GM19467 (cell line): ENCODE data around the gene TRIM43B.
"Not testable (repeated sequence)": the region's sequence is repeated elsewhere in the genome, so short reads cannot be mapped to it uniquely, and the experiment has no call there.

Source experiments
- ATAC-seq: cut with Tn5 transposase; IDR thresholded peaks from one replicate; pipeline ENCODE4 v1.9.1; 2021; ENCODE audit warnings: mild to moderate bottlenecking, moderate library complexity; ENCODE audit not compliant: unreplicated experiment

Gene TRIM43B

GRCh38 chr2:95484654-95485053 lies at the start of gene TRIM43B:
TRIM43B (minus strand) TSS chr2:95484754; CDS start chr2:95482714, 2,040 bp downstream.
- ATAC-seq = not testable (repeated sequence)

GRCh38 chr2:95531254-95531771 lies 46.8 kb upstream of the TRIM43B start:
- no peak for ATAC-seq

- ATAC-seq = no peak
Measured at GRCh38 chr2:95530734-95531133, 46.2 kb upstream of the TRIM43B start.

- peak; percentile 68 for ATAC-seq
Measured at GRCh38 chr2:95526360-95527341, 42.1 kb upstream of the TRIM43B start.

GRCh38 chr2:95525294-95526035 lies 40.9 kb upstream of the TRIM43B start:
- no peak for ATAC-seq

DNA sequence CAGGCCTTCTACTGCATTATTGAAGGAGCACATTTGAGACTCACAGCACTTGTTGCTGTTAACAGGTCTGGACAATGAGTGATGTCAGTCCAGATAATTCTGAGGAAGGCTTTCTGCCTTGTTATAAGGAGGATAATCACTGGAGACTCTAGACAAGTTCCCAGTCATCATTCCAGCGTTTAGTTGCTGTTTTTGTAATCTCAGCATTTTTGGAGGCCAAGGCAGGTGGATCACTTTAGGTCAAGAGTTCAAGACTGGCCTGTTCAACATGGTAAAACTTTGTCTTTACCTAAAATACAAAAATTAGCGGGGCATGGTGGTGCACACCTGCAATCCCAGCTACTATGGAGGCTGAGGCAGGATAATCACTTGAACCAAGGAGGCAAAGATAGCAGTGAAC lies 39.6 kb upstream of the TRIM43B start:
- no peak for ATAC-seq

GRCh38 chr2:95514718-95515117 lies 30.2 kb upstream of the TRIM43B start:
- no peak for ATAC-seq

GRCh38 chr2:95514226-95514625 lies 29.7 kb upstream of the TRIM43B start:
- not testable (repeated sequence) for ATAC-seq

GRCh38 chr2:95509408-95509807 lies 24.9 kb upstream of the TRIM43B start:
- ATAC-seq = no peak

GRCh38 chr2:95505222-95505621 lies 20.7 kb upstream of the TRIM43B start:
- ATAC-seq = no peak

- ATAC-seq = no peak
Measured at GRCh38 chr2:95500854-95501253, 16.3 kb upstream of the TRIM43B start.

GRCh38 chr2:95492076-95492475 lies 7.5 kb upstream of the TRIM43B start:
- not testable (repeated sequence) for ATAC-seq

GRCh38 chr2:95475025-95475424 lies 9.5 kb downstream of the TRIM43B start:
- not testable (repeated sequence) for ATAC-seq

DNA sequence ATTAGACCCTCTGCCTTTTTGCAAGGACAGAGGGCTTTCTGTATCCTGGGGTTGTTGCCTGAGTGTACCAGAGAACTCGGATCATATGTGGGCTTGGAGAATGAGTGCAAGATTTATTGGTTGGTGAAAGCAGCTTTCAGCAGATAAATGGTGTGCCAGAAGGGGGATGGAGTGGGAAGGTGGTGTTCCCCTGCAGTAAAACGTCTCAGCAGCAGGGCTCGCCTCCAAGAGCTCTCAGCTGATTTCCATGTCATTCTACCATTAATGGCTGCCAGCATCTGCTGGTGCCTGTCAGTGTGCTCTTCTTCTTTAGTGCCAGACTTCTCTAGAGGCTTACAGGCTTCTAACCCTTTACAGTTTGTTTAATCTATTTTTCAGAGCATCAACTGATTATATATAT lies 16.6 kb downstream of the TRIM43B start:
- not testable (repeated sequence) for ATAC-seq

DNA sequence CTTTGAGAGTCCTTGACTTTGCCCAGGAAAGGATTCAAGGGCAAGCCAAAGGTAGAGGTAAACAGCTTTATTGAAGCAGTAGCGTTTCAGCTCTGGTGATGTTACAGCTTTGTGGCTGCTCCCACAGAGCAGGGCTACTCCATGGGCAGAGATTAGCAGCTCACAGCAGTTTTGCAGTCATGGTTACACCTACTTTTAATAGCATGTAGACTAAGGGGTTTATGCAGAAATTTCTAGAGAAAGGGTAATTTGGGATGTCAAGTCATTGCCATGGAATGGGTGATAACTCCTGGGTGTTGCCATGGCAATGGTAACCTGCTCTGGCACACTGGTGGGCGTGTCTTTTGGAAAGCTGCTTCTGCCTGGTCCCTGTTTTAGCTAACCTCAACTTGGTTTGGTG lies 18.0 kb downstream of the TRIM43B start:
- not testable (repeated sequence) for ATAC-seq

- ATAC-seq = not testable (repeated sequence)
Measured at GRCh38 chr2:95463292-95463691, 21.3 kb downstream of the TRIM43B start.

GRCh38 chr2:95445317-95445716 lies 39.2 kb downstream of the TRIM43B start:
- ATAC-seq = not testable (repeated sequence)

DNA sequence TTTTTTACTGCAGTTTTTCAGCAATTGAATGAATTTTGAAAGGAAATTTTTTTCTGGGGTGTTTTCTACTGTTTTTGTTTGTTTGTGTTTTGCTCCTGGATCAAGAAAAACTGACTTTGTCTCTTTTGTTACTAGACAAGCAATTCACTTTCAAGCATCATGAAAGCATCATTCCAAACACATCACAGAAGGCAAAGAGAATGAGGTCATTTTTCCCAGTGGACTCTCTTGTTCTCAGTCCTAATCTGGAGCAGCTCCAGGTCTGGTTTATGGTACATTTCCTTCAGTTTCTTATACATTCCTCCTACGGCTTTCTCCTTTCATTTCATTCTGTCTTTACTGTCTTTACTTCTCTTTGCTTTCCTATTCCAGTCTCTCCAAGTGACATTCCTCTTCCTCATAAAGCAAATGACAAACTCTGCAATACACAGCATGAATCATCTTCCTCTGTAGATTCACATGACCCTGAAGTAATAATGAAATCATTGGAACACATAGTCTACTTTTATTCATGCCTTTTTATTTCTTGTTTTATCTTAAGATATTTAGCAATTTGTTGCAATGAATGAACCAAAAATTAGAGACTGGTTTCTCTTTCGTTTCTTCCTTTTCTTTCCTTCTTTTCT lies 42.0 kb downstream of the TRIM43B start:
- not testable (repeated sequence) for ATAC-seq

GRCh38 chr2:95435872-95436209 lies 48.7 kb downstream of the TRIM43B start:
- not testable (repeated sequence) for ATAC-seq

DNA sequence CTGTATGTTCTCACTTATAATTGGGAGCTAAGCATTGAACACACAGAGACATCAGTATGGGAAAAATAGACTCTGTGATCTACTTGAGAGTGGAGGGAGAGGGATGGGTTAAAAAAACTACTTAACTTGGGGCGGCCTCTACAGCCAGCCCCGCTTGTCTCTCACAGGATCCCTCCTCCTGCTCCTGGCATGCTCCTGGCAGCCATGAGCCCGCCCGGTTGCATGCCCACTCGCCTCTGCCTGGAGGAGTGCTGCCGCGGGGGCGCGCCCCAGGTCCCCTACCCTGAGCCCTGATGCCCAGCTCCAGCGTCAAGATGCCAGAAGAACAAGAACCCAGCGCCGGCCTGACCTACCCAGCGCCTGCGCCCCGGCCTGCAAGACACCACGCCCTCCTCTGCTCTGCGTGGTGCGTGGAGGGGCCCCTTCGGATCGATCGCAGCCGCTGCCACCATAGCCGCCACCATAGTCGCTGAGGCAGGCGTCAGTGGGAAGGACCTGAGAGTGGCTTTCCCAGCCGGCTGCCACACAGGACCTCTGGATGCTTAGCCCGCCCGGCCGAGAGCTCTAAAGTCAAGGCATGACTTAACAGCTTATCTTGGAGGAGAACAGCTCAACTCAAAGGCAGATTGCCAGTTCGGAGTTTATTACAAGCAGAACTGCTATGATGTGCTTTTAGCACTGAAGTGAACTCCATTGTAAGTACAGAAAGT lies 49.2 kb downstream of the TRIM43B start:
- not testable (repeated sequence) for ATAC-seq
